CD4-positive, alpha-beta T cell (primary cell): Measurements from ENCODE around the gene NMNAT2. TPM values are rescaled to one million over a fixed set of nuclear protein-coding genes. Genes with fewer than 3 reads are reported as not detected.

ENCODE experiments used
- ATAC-seq: fragments of 200-7000 bp; cut with Tn5 transposase; one replicate; pipeline ENCODE4 v1.10.0; 2022; ENCODE audit warnings: mild to moderate bottlenecking; ENCODE audit not compliant: poor library complexity
- CTCF ChIA-PET: fragments of 350-600 bp; sonication (Branson Sonifier 250); formaldehyde crosslinking; loops from one replicate; lab custom pipeline; 2021; ENCODE audit warnings: antibody characterized with exemption, inconsistent platforms; lab: Charles Lee
- POLR2A ChIA-PET: fragments of 350-600 bp; sonication (Branson Sonifier 250); formaldehyde crosslinking; loops from one replicate; lab custom pipeline; 2021; ENCODE audit warnings: antibody characterized with exemption, inconsistent platforms; lab: Charles Lee
- DNase-seq, 14 experiments: peaks; one replicate each; pipeline ENCODE4 v3.0.0-alpha.2; 2013 to 2020; ENCODE audit warnings: mixed read lengths in 2 of 14
- H3K27ac ChIP-seq, 2 donors: one replicate each; pipeline versions ENCODE4 v1.5.1 to v1.7.0; 2013; ENCODE audit warnings: low read length in 2 of 2, low read depth in 1 of 2, mild to moderate bottlenecking in 1 of 2
- H3K27me3 ChIP-seq, 2 experiments: 1 replicate in 1 of 2; 2 replicates in 1 of 2; pipeline versions ENCODE4 v1.6.1 to v1.7.0; 2013; ENCODE audit warnings: low read length in 2 of 2, control low read depth in 1 of 2, mild to moderate bottlenecking in 1 of 2, moderate library complexity in 1 of 2; ENCODE audit not compliant: insufficient read depth in 2 of 2, control insufficient read depth in 1 of 2
- H3K36me3 ChIP-seq: one replicate; pipeline ENCODE4 v1.6.1; 2013; ENCODE audit warnings: low read length, control low read depth; ENCODE audit not compliant: insufficient read depth
- H3K4me1 ChIP-seq: one replicate; pipeline ENCODE4 v1.6.1; 2013; ENCODE audit warnings: low read length, control low read depth; ENCODE audit not compliant: insufficient read depth
- H3K4me3 ChIP-seq: one replicate; pipeline ENCODE4 v1.5.1; 2013; ENCODE audit warnings: mild to moderate bottlenecking, low read length, moderate library complexity
- H3K9me3 ChIP-seq, 2 experiments: 1 replicate in 1 of 2; 2 replicates in 1 of 2; pipeline versions ENCODE4 v1.6.1 to v1.7.0; 2013; ENCODE audit warnings: low read length in 2 of 2, mild to moderate bottlenecking in 2 of 2, control low read depth in 1 of 2, moderate library complexity in 1 of 2; ENCODE audit not compliant: control insufficient read depth in 1 of 2, insufficient read depth in 1 of 2
- H3K27ac Mint-ChIP-seq: one replicate; pipeline ENCODE4 v1.8.0; 2020; ENCODE audit warnings: mixed read lengths
- H3K27me3 Mint-ChIP-seq: one replicate; pipeline ENCODE4 v1.8.0; 2021; ENCODE audit warnings: mixed read lengths
- H3K36me3 Mint-ChIP-seq: one replicate; pipeline ENCODE4 v1.8.0; 2021; ENCODE audit warnings: low read depth, mixed read lengths
- H3K4me1 Mint-ChIP-seq: one replicate; pipeline ENCODE4 v1.8.0; 2021; ENCODE audit warnings: low read depth, mixed read lengths
- H3K4me3 Mint-ChIP-seq: one replicate; pipeline ENCODE4 v1.8.0; 2020; ENCODE audit warnings: mild to moderate bottlenecking, mixed read lengths
- H3K9me3 Mint-ChIP-seq: one replicate; pipeline ENCODE4 v1.8.0; 2020; ENCODE audit warnings: mixed read lengths
- CTCF ChIP-seq: fragments of 200-600 bp; IDR thresholded peaks from one replicate; pipeline ENCODE4 v1.8.0; 2022; ENCODE audit warnings: antibody characterized with exemption, mild to moderate bottlenecking
- intact Hi-C, 2 experiments: fragments of 100-400 bp; cut with DNase I in 1 of 2; cut with micrococcal nuclease in 1 of 2; formaldehyde crosslinking; loops; one replicate each; pipeline versions ENCODE4 v1.15.1 to v1.9.0; 2023 to 2025; cut with DNase I, micrococcal nuclease
- total RNA-seq, 174 experiments: library from RNA in 2 of 174; stranded (reverse) in 2 of 174; gene quantifications; one replicate each; pipeline ENCODE4 v1.2.3 and lab custom pipeline; 2021 to 2026

Gene NMNAT2
- total RNA-seq, 2 experiments from 2014 or later = not detected

- intact Hi-C loops = no loop called here
- no peak for DNase-seq
- ChIA-PET CTCF (no interaction called here), POLR2A (no interaction called here)
- Mint-ChIP-seq H3K27me3 (peaks cover 30% of the 10 kb centered on the region), H3K4me3 (no peak overlapping the region), H3K36me3 (no peaks in the 10 kb centered on the region), H3K4me1 (no peaks in the 10 kb centered on the region), H3K27ac (no peak overlapping the region), H3K9me3 (no peaks in the 10 kb centered on the region)
- no peak for ATAC-seq
- no peaks in the 10 kb centered on the region for H3K4me1 ChIP-seq
- TF ChIP-seq CTCF = no peak
- peaks cover 0 to 4% of the 10 kb centered on the region in 2 experiments for H3K9me3 ChIP-seq
- peaks cover 0 to 2% of the 10 kb centered on the region in 2 experiments for H3K27me3 ChIP-seq
- H3K36me3 ChIP-seq = no peaks in the 10 kb centered on the region
- H3K27ac ChIP-seq = no peak overlapping the region
- H3K4me3 ChIP-seq = no peak overlapping the region
These were observed 171.1 kb downstream of the NMNAT2 start for GRCh38 chr1:183247066-183247465.

GRCh38 chr1:183246436-183246835 is 171.7 kb downstream of the NMNAT2 start:
- no peaks in the 10 kb centered on the region for H3K4me1 Mint-ChIP-seq
- H3K4me1 ChIP-seq = no peaks in the 10 kb centered on the region
- H3K9me3 Mint-ChIP-seq = no peaks in the 10 kb centered on the region
- ATAC-seq (no peak), DNase-seq (no peak)
- no peak overlapping the region for H3K4me3 ChIP-seq
- no peak overlapping the region for H3K27ac ChIP-seq
- H3K9me3 ChIP-seq = no peaks in the 10 kb centered on the region
- no peak overlapping the region for H3K27ac Mint-ChIP-seq
- H3K36me3 ChIP-seq = no peaks in the 10 kb centered on the region
- intact Hi-C loops = no loop called here
- ChIA-PET CTCF (no interaction called here), POLR2A (no interaction called here)
- no peaks in the 10 kb centered on the region for H3K36me3 Mint-ChIP-seq
- peaks cover 30% of the 10 kb centered on the region for H3K27me3 Mint-ChIP-seq
- H3K4me3 Mint-ChIP-seq = no peak overlapping the region
- TF ChIP-seq CTCF = no peak
- H3K27me3 ChIP-seq = peaks cover 0 to 2% of the 10 kb centered on the region in 2 experiments

GRCh38 chr1:183245357-183245756 is 172.8 kb downstream of the NMNAT2 start:
- CTCF ChIA-PET = no interaction called here
- H3K9me3 Mint-ChIP-seq = no peaks in the 10 kb centered on the region
- H3K36me3 Mint-ChIP-seq = no peaks in the 10 kb centered on the region
- DNase-seq (no peak), ATAC-seq (no peak)
- intact Hi-C loops = no loop called here
- Histone ChIP-seq H3K36me3 (no peaks in the 10 kb centered on the region), H3K27me3 (peaks cover 0 to 2% of the 10 kb centered on the region in 2 experiments), H3K27ac (no peak overlapping the region), H3K4me1 (no peaks in the 10 kb centered on the region), H3K4me3 (no peak overlapping the region), H3K9me3 (no peaks in the 10 kb centered on the region)
- no peak for TF ChIP-seq CTCF
- POLR2A ChIA-PET = no interaction called here
- H3K27me3 Mint-ChIP-seq = peaks cover 20% of the 10 kb centered on the region
- no peak overlapping the region for H3K4me3 Mint-ChIP-seq
- no peak overlapping the region for H3K27ac Mint-ChIP-seq
- H3K4me1 Mint-ChIP-seq = no peaks in the 10 kb centered on the region
